ENCODE results near the gene ALDH3B2.
"Not testable (repeated sequence)": the region's sequence is repeated elsewhere in the genome, so short reads cannot be mapped to it uniquely, and the experiment has no call there.

Gene ALDH3B2

DNA sequence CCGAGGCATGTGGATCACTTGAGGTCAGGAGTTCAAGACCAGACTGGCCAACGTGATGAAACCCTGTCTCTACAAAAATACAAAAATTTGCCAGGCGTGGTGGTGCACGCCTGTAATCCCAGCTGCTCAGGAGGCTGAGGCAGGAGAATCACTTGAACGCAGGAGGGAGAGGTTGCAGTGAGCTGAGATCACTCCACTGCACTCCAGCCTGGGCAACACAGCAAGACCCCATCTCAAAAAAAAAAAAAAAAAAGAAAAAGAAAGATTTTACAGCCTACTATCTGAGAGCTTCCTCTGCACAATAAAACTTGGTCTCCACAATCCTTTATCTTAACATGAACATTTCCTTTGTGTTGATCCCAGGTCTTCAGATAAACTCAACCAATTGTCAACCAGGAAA, 13.7 kb downstream of the ALDH3B2 start:
- DNase-seq: not testable (repeated sequence)

DNA sequence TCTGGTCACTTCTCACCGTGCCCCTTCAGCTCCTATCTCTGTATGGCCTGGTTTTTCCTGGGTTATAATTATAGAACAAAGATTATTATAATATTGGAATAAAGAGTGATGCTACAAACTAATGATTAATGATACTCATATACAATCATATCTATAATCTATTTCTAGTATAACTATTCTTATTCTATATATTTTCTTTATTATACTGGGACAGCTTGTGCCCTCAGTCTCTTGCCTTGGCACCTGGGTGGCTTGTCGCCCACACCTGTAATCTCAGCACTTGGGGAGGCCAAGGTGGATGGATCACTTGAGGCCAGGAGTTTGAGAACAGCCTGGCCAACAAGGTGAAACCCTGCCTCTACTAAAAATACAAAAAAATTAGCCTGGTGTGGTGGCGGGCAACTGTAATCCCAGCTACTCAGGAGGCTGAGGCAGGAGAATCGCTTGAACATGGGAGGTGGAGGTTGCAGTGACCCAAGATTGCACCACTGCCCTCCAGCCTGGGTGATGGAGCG, 14.7 kb downstream of the ALDH3B2 start:
- DNase-seq: not testable (repeated sequence)

DNA sequence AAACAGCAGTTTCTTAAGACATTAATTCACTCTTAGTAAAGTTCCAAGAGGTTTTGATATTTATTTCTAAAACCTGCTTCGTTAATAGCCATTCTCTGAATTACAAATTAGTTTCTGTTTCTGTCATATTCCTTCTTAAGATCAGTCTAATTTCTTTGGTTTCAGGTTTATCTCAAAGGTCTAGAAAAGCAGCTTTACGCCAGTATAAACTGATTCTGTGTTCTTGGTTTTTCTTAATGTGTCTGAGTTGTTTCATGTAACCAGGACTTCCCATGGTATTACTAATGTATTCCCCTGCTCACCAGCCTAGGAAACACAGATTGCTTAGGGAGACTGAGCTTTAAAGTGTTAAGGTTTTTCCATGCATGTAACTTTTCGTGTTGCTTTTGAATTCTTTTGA, 17.1 kb downstream of the ALDH3B2 start:
- no peak for DNase-seq

DNA sequence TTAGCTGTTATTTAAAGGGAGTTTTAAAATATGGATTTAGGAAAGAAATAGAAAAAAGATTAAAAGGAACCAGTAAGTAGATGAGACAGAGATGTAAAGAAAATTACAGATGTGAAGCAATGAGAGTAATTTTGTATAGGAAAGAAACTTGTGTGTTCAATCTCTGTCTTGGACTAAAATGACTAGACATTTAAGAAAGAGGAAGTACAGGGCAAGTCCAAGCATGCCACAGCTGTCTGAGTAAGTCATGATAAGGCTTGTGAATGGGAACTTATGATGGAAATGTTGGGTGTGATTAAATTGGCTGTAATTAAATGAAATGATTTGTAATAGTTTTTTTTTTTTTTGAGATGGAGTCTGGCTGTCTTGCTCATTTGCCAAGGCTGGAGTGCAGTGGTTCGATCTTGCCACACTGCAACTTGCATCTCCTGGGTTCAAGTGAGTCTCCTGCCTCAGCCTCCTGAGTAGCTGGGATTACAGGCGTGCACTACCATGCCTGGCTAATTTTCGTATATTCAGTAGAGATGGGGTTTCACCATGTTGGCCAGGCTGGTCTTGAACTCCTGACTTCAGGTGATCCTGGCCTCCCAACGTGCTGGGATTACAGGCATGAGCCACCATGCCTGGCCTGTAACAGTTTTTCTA, 18.0 kb downstream of the ALDH3B2 start:
- no peak for DNase-seq

DNA sequence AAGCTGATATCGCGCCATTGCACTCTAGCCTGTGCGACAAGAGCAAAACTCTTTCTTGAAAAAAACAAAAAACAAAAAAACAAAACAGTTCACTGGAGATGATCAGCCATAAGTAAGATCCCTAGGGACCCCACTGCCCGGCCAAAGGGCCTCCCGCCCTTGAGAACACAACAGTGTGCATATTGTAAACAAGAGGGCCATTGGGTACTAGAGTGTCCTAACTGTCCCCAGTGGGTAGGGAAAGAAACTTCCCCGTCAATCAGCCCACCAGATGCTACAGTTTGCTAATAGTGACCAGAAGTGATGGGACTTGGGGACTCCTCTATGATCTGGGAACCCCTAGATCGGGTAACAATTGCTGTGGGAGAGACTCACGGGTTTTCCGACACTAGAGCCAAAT, 20.2 kb downstream of the ALDH3B2 start:
- no peak for DNase-seq

DNA sequence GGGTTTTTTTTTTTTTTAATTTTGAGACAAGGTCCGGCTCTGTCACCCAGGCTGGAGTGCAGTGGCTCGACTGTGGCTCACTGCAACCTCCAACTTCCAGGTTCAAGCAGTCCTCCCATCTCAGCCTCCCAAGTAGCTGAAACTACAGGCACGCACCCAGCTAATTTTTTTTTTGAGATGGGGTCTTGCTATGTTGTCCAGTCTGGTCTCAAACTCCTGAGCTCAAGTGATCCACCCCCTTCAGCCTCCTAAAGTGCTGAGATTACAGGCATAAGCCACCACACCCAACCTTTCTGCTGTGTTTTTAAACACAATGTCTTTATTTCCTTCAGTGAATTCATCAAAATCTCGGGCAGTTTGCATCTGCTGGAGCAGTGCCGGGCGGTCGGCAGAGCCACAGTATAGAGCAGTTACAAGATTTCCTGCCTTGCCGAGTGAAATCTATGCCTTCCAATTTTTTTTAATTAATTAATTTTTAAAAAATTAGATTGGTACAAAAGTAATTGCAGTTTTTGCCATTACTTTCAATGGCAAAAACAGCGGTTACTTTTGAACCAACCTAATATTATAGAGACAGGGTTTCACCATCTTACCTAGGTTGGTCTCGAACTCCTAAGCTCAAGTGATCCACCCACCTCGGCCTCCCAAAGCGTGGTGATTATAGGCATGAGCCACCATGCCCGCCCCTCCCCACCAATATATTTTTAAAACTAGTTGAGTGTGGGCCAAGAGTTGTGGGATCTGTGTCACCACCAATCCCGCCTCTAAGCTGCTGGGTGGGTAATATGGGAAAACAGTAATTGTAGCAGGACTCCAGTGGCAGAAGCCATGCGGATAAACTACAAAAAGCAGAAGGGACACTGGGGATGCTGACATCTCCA, 21.2 kb downstream of the ALDH3B2 start:
- DNase-seq: no peak

DNA sequence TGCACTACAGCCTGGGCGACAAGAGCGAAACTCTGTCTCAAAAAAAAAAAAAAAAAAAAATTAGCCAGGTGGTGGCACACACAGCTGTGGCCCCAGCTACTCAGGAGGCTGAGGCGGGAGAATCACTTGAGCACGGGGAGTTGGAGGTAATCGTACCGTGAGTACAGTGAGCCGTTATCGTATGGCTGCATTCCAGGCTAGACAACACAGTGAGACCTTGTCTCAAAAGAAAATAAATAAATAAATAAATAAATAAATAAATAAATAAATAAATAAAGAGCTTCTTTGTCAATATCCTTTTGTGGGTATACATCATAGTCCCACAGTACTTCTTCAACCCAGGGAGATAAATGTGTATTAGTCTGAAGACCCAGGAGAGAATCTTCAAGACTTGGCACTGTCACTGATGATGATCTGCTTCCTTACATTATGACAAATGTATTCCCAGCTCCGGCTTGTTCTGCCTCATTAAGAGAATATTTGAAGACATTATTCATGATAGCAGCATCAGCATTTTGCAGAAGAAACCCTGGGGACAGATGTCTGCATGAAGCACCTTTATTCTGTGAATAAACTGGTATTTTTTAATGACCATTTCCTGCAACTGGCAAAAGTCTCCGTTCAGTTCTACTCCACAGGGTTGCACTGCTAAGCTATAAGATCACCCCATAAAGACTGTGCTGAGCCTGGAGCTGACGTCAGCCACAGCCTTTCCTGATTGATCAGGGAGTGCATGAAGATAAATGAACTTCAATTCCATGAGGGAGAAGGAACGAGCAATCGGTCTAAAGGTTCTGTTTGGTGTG, 22.2 kb downstream of the ALDH3B2 start:
- DNase-seq: no peak

DNA sequence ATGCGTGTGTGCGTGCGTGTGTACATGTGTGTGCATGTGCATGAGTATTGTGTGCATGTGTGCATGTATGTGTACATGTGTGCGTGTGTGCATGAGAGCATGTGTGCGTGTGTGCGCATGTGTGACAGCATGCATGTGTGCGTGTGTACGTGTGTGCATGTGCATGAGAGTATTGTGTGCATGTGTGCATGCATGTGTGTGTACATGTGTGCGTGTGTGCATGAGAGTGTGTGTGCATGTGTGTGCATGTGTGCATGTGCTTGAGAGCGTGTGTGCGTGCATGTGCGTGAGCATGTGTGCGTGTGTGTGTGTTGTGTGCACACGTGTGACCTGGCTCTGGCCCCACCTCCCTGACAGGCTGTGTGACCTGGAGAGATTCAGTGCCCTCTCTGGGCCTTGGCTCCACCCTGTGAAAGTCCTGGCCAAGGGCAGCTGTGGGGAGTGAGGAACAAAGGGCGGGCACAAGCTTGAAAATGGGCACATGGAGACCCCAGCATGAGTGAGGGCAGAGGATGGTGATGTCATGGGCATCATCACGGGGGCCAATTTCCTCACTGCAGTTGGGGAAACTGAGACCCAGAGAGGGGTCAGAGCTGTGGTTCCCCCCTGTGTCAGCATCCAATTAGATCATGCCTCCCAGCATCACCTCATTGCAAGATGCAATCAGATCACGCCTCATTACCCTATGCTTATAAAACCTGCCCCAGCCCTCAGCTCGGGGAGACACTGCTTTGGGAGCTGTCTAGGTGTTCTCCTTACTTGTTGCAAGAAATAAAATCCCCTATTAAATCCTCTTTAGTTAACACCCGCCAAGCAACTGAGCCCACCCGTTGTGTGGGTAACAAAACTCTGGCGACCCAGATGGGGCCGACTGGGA, 24.6 kb downstream of the ALDH3B2 start:
- no peak for DNase-seq

DNA sequence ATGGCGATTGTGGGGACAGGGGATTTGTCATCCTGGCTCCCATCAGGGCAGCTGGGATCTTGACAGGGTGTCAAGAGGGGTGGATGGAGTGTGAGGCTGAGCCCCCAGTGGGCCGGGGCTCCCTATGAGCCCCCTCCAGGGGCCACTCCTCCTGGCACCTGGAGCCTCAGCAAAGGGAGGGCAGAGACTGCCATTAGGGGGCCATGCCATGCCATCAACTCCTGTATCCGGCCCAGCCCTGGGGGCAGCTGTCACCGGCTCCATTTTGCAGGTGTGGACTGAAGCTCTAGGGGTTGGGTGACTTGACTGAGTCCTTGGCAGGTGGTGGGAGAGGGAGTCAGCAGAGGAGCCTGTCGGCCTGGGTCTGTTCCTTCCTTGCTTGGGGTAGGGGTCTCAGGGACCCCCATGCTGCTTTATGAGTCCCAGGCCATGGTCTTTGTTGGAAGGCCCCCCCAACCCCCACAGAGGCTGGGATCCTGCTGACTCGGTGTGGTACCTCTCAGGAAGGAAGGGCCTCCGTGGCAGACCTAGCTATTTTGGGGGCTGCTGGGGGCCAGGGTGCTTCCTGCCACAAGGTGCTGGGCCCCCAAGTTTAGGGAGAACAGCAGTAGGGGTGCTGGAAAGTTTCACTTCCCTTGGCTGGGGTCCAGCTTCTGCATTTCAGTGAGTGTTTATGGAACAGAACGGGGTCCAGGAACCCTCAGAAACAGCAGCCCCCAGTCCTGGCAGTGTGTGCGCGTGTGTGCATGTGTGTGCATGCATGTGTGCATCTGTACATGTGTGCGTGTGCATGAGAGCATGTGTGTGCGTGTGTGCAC, 25.4 kb downstream of the ALDH3B2 start:
- DNase-seq: no peak

DNA sequence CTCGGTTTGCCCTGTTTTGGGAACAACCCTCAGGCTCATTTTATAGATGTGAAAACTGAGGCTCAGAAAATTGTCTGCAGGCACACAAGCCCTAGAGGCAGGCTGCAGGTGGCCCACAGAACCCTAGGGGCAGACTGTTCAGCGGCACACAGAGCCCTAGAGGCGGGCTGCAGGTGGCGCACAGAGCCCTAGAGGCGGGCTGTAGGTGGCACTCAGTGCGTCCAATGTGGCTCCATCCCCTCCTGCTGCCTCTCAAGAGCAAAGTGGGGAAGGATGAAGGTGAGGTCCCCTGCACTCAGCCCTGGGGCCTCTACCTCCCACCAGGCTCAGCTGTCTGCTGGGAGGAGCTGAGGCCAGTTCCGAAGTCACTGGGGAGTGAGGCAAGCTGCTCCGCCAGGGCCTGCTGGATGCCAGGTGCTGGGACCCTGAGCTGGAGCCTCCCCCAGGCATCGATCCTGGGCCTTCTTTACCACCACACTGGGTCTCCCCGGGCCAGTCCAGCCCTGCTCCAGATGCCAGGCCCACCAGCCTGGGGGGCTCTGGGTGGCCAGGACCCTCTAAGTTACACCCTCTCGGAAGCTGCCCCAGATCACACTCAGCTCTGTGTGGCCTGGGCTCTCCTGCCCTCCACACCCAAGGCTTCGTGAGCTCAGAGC, 26.2 kb downstream of the ALDH3B2 start:
- DNase-seq: peak; percentile 63

DNA sequence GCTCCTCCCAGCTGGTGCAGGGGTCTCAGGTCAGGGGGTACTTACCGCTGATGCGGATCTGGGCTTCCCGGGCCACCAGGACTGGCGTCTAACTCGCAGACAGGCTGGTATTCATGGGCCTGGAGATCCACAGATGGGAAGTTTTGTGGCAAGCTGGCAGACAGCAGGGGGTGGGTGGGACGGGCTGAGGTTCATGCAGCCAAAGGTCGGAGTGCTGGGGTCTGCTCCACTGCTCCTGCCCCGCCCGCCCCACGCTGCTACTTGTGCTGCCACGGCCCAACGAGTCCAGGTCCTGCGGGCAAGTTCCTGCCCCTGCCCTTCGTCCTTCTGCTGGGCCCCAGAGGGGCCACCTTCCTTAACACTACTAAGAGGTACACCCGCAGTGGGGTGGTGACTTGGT, 27.0 kb downstream of the ALDH3B2 start:
- DNase-seq: no peak

DNA sequence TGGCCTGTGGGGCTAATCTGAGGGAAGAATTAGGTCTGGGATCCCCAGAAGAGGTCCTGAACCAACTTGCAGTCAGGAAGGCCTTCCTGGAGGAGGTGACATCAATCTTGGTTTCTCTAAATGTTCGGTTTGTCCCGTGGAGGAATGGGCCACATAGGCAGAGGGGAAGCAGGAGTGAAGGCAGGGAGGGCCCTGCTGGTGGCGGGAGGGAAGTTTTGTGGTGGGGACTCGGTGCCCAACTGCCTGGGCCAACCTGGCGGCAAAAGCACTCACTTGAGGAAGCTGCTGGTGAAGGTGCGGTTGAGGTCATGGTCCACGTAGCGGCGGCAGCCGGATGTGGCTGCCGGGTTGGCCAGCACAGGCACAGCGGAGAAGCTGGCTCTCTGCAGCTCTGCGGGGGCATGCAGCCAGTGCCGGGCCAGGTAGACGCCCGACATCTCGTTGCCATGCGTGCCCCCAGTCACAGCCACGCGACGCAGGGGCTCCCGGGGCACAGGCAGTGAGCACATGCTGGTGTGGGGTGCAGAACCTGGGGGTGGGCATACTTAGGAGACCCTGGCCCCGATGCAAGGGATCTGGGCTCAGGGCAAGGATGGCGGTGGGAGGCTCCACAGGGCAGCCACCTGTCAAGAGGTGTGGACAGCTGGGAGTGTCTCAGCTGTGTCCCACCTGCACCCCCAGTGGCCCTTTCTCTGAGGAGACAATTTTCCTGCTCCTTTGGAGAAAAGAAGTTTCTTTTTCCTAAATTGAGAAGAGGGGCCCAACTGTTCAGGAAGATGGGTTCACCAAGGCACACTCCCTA, 27.7 kb downstream of the ALDH3B2 start:
- peak; percentile 57 for DNase-seq

DNA sequence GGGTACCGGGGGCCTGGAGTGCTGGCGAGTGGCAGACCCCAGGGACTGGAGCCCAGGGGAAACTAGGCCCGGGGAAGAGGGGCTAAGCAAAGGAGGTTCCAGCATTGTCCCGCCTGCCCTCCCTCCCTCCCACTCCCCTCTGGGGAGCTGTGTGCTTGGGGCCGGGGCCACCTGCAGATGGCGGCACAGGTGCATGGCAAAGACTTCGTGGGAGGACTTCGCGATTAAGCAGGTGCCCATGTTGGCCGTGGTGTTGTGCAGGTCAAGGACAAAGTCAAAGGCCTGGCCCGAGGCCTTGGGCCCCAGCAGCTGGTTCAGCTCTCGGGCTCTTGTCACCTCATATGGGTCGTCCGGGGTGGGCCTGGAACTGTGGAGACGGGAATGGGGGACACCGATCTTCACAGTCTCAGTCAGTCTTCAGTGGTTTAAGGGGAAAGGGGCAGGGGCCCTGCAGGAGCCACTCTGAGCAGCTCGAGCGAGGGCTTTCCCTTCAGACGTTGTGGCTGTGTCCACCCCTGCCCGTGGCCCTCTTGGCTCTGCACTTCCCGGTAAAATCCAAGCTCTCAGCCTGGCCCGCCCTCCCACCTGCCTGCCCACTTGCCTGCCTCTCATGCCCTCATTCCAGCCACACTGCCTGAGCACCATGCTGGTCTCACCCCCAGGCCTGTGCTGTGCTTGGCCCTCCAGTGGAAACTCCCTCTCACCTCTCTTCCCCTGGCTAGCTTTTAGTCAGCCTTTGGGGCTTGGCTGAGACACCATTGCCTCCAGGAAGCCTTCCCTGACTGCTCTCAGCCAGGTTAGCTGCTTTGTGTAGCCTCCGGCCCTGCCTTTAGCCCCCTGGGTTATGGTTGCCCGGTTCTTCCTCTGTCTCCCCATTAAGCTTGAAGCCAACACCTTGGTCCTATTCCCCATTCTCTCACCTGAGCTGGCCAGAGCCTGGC, 28.6 kb downstream of the ALDH3B2 start:
- no peak for DNase-seq

DNA sequence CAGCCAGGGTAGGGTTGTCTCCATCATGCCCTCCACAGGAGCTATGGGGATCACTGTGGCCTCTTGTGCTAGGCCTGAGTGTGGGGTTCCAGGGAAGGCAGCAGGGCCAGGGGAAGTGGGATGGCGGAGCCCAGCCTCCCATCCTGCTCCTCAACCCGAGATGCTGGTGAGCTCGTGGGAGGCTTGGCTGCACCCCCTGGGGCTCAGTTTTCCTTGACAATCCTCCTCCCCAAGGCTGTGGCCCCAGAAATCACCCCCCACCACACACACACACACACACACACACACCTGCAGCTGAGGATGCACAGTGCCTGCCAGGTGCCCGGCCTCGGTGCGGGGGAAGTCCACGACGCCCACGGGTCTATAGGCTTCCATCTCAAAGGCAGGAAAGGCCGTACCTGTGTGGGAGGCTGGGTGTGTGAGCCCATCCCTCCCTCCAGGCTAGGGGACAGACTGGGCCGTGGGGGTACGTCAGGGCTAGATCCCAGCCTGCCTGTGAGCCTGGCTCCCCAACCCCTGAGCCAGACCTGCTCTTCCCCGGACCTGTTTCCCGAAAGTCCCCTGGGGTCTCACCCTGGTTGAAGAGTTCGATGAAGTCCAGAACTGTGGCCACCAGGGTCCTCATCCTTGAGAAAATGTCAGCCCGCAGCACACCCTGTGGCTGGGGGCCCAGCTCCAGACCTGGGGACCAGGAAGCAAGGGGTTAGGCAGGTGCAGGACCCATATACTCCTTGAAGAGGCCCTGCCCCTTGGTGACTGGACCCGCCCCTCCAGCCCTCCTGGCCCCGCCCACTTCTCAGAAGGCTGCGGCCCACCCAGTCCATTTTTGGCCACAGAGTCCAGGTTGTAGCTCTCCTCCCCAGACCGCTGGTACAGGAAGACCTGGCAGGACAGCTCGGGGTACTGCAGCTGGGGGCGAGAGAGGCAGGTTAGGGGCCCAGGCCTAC, 29.7 kb downstream of the ALDH3B2 start:
- no peak for DNase-seq

DNA sequence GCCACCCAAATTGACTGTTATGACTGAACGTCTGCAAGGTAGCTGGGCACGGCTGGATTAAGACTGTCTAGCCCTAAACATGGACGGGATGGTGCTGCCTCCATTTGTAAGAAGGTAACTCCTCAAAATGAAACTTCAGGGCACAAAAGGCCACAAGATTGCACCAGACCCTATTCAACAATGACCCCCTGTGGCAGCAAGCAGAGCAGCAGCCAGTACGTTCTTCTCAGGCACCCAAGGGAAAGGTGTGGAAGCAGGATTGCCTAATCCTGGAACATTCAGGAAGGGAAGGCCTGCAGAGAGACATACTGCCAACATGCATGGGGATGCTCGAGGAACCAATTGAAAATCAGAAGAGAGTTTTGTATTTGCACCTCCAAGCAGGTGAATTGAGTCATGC, 30.4 kb downstream of the ALDH3B2 start:
- DNase-seq: no peak

DNA sequence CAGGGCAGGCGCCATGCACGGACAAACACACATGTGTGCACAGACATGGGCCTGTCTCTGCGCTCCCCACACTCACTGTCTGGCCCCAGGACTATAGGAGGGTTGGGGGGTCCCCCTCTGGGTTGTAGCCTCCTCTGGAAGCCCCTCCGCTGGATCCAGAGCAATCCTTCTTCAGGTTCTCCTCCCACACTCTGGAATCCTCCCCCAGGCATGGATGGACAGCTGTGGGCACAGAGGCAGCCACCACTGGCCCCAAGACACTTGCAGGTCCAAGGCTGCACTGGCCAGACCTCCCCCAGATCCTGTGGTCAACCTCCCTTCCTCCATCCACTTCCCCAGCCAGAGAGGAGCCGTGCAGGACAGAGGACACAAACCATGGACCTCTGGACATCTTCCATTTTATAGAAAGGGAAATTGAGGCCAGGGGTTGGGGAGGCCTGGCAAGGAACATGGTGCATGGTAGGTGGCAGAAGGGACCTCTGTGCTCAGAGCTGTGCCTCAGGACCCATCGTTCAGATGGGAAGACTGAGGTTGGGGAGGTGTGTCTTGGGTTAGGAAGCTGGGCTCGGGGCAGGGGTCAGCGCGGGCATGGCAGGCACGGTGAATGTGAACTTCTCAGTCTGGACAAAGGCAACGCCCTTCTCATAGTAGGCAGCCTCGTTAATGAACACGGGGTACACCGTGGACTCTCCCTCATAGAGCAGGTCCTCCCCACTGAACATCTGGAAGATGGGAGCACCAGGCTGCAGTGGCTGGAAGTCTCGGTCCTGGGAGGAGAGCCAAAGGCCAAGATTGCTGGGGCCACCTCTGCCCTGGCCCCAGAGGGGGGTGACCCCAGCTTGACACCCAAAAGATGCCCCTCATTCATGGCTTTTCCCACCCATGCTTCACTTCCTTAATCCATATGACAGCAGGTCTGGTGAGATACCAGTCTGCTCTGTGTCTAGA, 32.0 kb downstream of the ALDH3B2 start:
- no peak for DNase-seq
